PC-9 (cell line): Measurements from ENCODE around the gene SELENON.

ENCODE experiments used
- CTCF ChIP-seq: fragments of 200-600 bp; sonication (generic); conservative IDR thresholded peaks from 2 replicates; pipeline ENCODE4 v1.6.1; 2017; ENCODE audit warnings: mixed run types, antibody characterized with exemption, mild to moderate bottlenecking, moderate library complexity
- EZH2 ChIP-seq: fragments of 200-600 bp; sonication (generic); IDR thresholded peaks from 2 replicates; pipeline ENCODE4 v1.8.0; 2017; ENCODE audit warnings: antibody characterized with exemption, low read depth

- TF ChIP-seq CTCF, result no peak
- TF ChIP-seq EZH2, result no peak
Measured at GRCh38 chr1:25802915-25803314, 2.9 kb downstream of the SELENON start.
